HT-29 (cell line): ENCODE results near the gene DIS3L2. TPM values are rescaled to one million over a fixed set of nuclear protein-coding genes. Genes with fewer than 3 reads are reported as not detected.
"Not testable (repeated sequence)": the region's sequence is repeated elsewhere in the genome, so short reads cannot be mapped to it uniquely, and the experiment has no call there.

Source experiments
- DNase-seq: peaks from one replicate; pipeline ENCODE4 v3.0.0-alpha.2; 2015; ENCODE audit warnings: low spot score
- total RNA-seq: library from RNA; depleted of rRNA; stranded (reverse); fragments of >200 nt; shearing (Covaris generic); gene quantifications from 2 replicates; pipeline ENCODE4 v1.2.3, GENCODE V29; 2014

Gene DIS3L2
- total RNA-seq, 1 experiment from 2014 or later = 29.4 TPM

DNA sequence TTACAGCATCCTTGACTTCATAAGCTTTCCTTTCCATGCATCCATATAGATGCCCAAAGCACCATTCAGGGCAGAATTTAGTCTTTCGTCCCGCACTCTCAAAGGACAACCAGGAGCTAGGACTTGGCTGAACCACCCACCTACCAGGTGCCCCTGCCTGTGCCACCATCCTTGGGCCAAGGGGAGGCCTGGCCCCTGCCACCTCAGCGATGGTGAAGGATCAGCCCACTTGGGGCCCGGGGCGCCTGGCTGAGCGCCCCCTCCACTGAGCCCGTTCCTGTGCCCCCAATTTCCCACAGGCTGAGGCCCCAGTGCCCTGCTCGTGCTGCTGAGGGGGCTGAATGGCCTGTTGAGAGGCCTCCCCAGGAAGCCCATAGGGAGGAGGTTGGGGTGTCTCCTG lies 383.7 kb downstream of the DIS3L2 start:
- no peak for DNase-seq

GRCh38 chr2:232347369-232347768 lies 385.9 kb downstream of the DIS3L2 start:
- DNase-seq = no peak

GRCh38 chr2:232348936-232349335 lies 387.4 kb downstream of the DIS3L2 start:
- DNase-seq = peak; percentile 71

GRCh38 chr2:232349546-232349945 lies 388.0 kb downstream of the DIS3L2 start:
- no peak for DNase-seq

DNA sequence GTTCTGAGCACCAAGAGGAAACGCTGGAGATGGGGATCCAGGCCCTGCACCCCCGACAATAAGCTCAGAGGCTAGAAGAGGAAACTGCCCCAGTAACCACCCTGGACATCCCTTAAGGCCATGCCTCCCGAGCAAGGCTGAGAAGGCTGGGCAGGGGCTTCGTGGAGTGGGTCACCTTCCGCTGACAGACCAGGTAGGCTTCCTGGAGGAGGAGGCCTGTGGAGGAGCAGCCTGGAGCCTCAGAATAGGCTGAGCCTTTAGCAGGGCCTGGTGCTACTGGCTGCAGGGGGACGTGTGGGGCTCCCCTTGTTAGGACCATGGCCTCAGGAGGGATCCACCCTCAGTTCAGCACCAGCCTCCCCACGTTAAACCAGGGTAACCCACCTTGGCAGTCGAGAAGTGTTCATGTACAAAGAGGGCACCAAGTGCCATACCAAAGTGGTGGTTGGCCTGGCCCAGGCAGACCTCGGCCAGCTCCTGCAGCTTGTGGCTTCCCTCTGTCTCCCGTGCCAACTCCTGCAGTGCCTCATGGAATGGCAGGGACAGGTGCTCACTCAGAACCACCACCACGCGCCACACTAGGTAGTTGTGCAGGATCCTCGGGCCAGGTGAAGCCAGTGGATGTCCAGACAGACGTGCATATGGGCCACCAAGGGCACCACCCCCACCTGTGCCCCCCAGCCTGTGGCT lies 388.6 kb downstream of the DIS3L2 start:
- no peak for DNase-seq

- no peak for DNase-seq
These were observed 389.5 kb downstream of the DIS3L2 start for GRCh38 chr2:232350804-232351685.

DNA sequence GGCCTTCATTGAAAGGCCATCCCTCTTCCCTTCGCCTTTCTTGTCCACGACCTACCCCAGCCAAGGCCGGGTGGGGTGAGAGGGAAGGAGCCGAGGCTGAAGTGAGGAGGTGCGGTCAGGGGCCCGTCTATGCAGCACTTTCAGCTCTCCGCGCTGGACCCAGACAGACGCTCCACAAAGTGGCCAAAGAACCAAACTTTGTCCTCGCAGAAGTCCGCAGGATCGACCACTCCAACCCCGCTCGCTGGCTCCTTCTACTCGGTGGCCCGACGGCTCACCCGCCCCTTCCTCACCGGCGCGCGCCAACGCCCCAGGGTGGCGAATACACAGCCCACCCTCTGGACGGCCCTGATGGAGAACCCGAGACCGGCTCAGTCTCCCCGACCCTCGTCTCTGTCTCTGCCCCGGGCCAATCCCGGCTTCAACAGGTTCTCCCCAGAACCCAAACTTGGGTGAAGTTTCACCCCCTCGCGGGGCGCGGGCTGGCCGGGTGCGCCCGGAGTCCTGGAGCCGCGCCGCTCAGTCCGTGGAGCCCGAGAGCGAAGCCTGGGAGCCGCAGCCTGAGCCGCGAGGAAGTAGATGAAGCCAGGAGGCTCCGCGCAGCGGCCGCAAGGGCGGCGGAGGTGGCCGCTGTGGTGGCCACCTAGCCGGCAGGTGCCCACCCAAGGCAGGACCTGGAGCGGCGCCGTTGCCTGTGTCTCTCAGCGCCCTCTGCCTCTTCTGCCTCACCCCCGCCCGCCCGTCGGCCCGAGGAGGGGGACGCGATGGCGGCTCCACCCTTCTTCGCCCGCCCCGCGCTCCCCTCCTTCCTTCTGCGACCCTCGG lies 390.4 kb downstream of the DIS3L2 start:
- DNase-seq = no peak

DNA sequence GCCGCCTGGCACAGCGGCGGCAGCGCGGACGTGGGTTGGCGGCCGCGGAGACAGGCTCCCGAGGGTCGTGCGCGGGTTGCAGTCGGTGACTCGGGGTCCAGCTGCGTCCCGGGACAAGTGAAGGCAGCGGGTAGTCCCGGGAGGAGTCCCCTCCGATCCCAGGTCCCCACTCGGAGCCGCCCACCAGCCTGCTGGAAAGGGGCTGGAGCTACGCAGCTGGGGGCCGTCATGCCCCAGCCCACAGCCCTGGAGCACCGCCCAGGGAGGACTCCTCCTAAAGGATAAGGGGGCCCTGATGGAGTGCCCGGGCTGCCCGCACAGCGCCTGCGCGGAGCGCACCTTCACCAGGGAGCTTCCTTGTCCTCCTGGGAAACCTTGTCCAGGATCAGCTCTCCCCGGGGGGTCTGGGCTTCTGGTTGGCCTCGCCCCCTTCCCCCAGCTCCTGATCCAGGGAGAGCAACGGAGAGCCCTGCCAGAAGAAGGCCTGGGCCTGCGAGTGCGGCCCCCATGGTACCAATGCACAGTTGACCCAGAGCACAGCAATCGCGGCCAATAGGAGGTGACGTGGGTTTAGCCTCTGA lies 391.1 kb downstream of the DIS3L2 start:
- no peak for DNase-seq

- no peak for DNase-seq
These were observed 391.6 kb downstream of the DIS3L2 start for GRCh38 chr2:232353096-232353495.

DNA sequence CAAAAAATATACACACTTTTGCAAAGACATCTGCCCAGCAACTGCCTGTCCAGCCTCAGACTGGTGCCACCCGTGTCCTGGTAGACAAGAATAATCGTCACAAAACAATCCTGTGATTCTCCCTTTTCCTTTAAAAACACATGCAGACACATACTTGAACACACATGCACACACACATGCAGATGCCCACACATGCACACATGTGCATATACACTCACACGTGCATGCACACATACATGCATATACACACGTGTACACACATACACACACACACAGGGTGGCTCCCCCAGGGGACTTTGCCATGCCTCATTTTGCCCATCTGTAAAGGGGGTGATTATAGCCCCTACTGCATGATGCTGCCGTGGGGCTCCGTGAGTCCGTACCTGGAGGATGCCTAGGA lies 392.1 kb downstream of the DIS3L2 start:
- DNase-seq = no peak

DNA sequence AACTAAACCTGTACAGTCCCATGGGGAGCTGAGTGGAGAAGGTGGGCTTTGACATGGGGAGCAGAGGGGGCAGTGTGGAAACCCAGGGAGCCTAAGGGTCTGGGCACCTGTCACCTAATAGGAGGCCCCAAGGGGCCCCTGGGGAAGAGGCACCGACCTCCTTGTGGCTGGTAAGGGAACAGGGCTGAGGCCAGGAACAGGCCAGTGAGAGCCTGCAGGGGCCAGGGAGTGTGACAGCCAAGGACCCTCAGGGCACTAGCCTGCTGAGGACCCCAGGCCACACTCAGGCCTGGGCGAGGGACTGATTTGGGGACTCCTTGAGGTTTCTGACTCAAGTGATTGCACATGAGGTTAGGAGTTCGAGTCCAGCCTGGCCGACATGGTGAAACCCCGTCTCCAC lies 392.6 kb downstream of the DIS3L2 start:
- no peak for DNase-seq

DNA sequence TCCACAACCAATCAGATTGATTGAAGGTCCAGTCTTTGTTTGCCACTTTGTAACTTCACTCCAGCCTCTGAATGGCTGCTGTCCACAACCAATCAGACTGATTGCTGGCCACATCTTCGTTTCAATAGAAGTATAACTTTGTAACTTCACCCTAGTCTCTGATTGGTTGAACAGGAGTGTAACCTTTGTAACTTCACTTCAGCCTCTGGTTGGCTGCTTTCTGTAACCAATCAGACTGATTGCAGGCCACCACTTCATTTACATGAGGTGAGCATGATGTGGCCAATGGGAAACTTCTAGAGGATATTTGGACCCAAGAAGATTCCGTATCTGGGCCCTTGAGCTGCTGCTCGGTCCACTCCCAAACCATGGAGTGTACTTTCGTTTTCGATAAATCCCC lies 400.1 kb downstream of the DIS3L2 start:
- DNase-seq = no peak

GRCh38 chr2:232362174-232362900 lies 400.8 kb downstream of the DIS3L2 start:
- no peak for DNase-seq

GRCh38 chr2:232363064-232363783 lies 401.7 kb downstream of the DIS3L2 start:
- not testable (repeated sequence) for DNase-seq

DNA sequence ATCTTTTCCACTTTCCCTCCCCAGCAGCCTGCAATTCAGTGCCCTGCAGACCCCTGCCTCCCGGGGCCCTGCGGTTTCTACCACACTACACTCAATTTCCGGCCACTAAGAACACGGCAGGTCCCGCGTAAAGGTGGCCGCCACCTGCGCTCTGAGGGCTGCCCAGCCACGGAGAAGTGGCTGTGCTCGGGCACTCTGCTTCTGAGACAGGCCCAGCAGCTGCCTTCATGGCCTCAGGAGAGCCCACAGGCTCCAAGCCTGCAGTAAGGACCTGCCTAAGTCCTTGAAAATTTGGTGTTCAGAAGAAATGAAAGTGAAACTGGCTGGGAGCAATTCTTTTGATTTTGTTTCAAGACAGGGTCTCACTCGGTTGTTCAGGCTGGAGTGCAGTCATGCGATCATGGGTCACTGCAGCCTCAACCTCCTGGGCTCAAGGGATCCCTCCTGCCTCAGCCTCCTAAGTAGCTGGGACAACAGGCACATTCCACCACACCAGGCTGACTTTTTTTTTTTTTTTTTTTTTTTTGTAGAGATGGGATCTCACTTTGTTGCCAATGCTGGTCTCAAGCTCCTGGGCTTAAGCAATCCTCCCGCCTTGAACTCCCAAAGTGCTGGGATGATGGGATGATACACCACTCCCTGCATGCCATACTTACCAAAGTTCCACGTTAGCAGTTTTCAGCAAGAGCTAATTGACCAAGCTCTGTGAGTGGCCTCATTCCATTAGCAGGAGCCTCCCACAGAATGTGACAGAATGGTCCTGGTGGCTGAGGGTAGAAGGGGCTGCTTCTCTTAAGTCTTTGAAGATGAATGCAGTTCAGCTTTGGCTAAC lies 402.5 kb downstream of the DIS3L2 start:
- no peak for DNase-seq

- not testable (repeated sequence) for DNase-seq
These were observed 403.5 kb downstream of the DIS3L2 start for GRCh38 chr2:232364806-232365594.

DNA sequence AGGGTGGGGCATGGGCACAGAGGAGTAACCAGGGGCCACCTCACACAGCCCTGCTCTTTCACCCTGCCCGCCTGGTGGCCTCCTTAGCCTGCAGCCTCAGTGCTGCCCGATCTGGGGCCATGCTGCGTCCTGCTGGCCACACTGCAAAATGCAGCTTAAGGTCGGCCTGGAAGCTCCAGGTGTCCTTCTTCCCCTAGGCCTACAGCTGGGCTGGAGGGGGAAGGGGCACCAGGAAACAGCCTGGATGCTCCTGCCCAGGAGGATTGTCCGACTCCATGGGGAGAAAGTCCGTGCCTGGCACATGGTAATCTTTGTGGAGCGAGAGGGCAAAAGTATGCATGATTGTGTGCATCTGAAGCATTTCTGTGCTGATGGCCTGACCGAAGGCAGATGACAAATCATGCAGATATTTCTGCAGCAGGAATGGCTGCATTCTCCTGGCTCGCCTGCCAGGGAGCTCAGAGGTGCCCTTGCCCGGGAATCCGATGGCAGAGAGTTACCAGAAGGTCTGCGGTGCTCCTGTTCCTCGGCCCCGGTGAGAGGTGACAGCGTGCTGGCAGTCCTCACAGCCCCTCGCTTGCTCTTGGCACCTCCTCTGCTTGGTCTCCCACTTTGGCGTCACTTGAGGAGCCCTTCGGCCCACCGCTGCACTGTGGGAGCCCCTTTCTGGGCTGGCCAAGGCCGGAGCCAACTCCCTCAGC lies 404.3 kb downstream of the DIS3L2 start:
- DNase-seq = peak; percentile 85

- DNase-seq = not testable (repeated sequence)
These were observed 404.9 kb downstream of the DIS3L2 start for GRCh38 chr2:232366461-232366860.
